Hepatocyte (in vitro differentiated cells): ENCODE results near the gene CAMSAP1.

Source experiments
- CTCF ChIP-seq: fragments of 200-600 bp; sonication (generic); IDR thresholded peaks from 2 replicates; pipeline ENCODE4 v1.5.1; 2016; ENCODE audit warnings: antibody characterized with exemption, mild to moderate bottlenecking; ENCODE audit not compliant: poor library complexity
- EZH2 ChIP-seq: fragments of 200-600 bp; sonication (generic); IDR thresholded peaks from 2 replicates; pipeline ENCODE4 v1.6.1; 2016; ENCODE audit warnings: antibody characterized with exemption, mild to moderate bottlenecking, borderline replicate concordance

GRCh38 chr9:135782946-135783345 is 124.4 kb downstream of the CAMSAP1 start:
- no peak for TF ChIP-seq EZH2
- TF ChIP-seq CTCF: no peak
